ENCODE data around the gene MED13L.

MED13L gene

GRCh38 chr12:116196226-116196625 lies 81.3 kb downstream of the MED13L start:
- H3K9ac ChIP-seq (ENCODE audit: low read length): no peak overlapping the region
- H3K4me1 ChIP-seq (ENCODE audit: control insufficient read depth, insufficient read depth, low read length): peaks cover 10% of the 10 kb centered on the region
- no peak overlapping the region for H3K4me3 ChIP-seq (ENCODE audit: low read length)
- H3K27me3 ChIP-seq (ENCODE audit: control insufficient read depth, insufficient read depth, low read length): no peaks in the 10 kb centered on the region
- no peaks in the 10 kb centered on the region for H3K36me3 ChIP-seq (ENCODE audit: control insufficient read depth, insufficient read depth, low read length)
- no peak overlapping the region for H3K27ac ChIP-seq (ENCODE audit: low read depth, low read length)

GRCh38 chr12:116194935-116195431 lies 82.5 kb downstream of the MED13L start:
- H3K27ac ChIP-seq (ENCODE audit: low read depth, low read length): no peak overlapping the region
- H3K4me3 ChIP-seq (ENCODE audit: low read length): no peak overlapping the region
- no peaks in the 10 kb centered on the region for H3K36me3 ChIP-seq (ENCODE audit: control insufficient read depth, insufficient read depth, low read length)
- H3K4me1 ChIP-seq (ENCODE audit: control insufficient read depth, insufficient read depth, low read length): peaks cover 5% of the 10 kb centered on the region
- no peak overlapping the region for H3K9ac ChIP-seq (ENCODE audit: low read length)
- H3K27me3 ChIP-seq (ENCODE audit: control insufficient read depth, insufficient read depth, low read length): no peaks in the 10 kb centered on the region

- Histone ChIP-seq H3K4me1 (ENCODE audit: control insufficient read depth, insufficient read depth, low read length) (no peaks in the 10 kb centered on the region), H3K27ac (ENCODE audit: low read depth, low read length) (no peak overlapping the region), H3K9ac (ENCODE audit: low read length) (no peak overlapping the region), H3K36me3 (ENCODE audit: control insufficient read depth, insufficient read depth, low read length) (no peaks in the 10 kb centered on the region), H3K27me3 (ENCODE audit: control insufficient read depth, insufficient read depth, low read length) (no peaks in the 10 kb centered on the region), H3K4me3 (ENCODE audit: low read length) (no peak overlapping the region)
Observed at GRCh38 chr12:116189692-116190091, 87.8 kb downstream of the MED13L start.

- no peak overlapping the region for H3K9ac ChIP-seq (ENCODE audit: low read length)
- H3K36me3 ChIP-seq (ENCODE audit: control insufficient read depth, insufficient read depth, low read length): no peaks in the 10 kb centered on the region
- no peaks in the 10 kb centered on the region for H3K27me3 ChIP-seq (ENCODE audit: control insufficient read depth, insufficient read depth, low read length)
- H3K27ac ChIP-seq (ENCODE audit: low read depth, low read length): no peak overlapping the region
- no peaks in the 10 kb centered on the region for H3K4me1 ChIP-seq (ENCODE audit: control insufficient read depth, insufficient read depth, low read length)
- H3K4me3 ChIP-seq (ENCODE audit: low read length): no peak overlapping the region
Observed at GRCh38 chr12:116188581-116188980, 88.9 kb downstream of the MED13L start.

- no peak overlapping the region for H3K4me3 ChIP-seq (ENCODE audit: low read length)
- no peak overlapping the region for H3K9ac ChIP-seq (ENCODE audit: low read length)
- H3K4me1 ChIP-seq (ENCODE audit: control insufficient read depth, insufficient read depth, low read length): no peaks in the 10 kb centered on the region
- no peaks in the 10 kb centered on the region for H3K27me3 ChIP-seq (ENCODE audit: control insufficient read depth, insufficient read depth, low read length)
- H3K27ac ChIP-seq (ENCODE audit: low read depth, low read length): no peak overlapping the region
- H3K36me3 ChIP-seq (ENCODE audit: control insufficient read depth, insufficient read depth, low read length): no peaks in the 10 kb centered on the region
Observed at GRCh38 chr12:116187151-116187511, 90.4 kb downstream of the MED13L start.

GRCh38 chr12:116186482-116187150 lies 90.9 kb downstream of the MED13L start:
- H3K27me3 ChIP-seq (ENCODE audit: control insufficient read depth, insufficient read depth, low read length): no peaks in the 10 kb centered on the region
- H3K4me3 ChIP-seq (ENCODE audit: low read length): no peak overlapping the region
- H3K27ac ChIP-seq (ENCODE audit: low read depth, low read length): no peak overlapping the region
- H3K4me1 ChIP-seq (ENCODE audit: control insufficient read depth, insufficient read depth, low read length): no peaks in the 10 kb centered on the region
- no peak overlapping the region for H3K9ac ChIP-seq (ENCODE audit: low read length)
- H3K36me3 ChIP-seq (ENCODE audit: control insufficient read depth, insufficient read depth, low read length): no peaks in the 10 kb centered on the region

- H3K36me3 ChIP-seq (ENCODE audit: control insufficient read depth, insufficient read depth, low read length): no peaks in the 10 kb centered on the region
- no peak overlapping the region for H3K9ac ChIP-seq (ENCODE audit: low read length)
- H3K27me3 ChIP-seq (ENCODE audit: control insufficient read depth, insufficient read depth, low read length): no peaks in the 10 kb centered on the region
- H3K4me1 ChIP-seq (ENCODE audit: control insufficient read depth, insufficient read depth, low read length): no peaks in the 10 kb centered on the region
- no peak overlapping the region for H3K27ac ChIP-seq (ENCODE audit: low read depth, low read length)
- H3K4me3 ChIP-seq (ENCODE audit: low read length): no peak overlapping the region
Observed at GRCh38 chr12:116184763-116185162, 92.7 kb downstream of the MED13L start.

GRCh38 chr12:116183741-116184141 lies 93.8 kb downstream of the MED13L start:
- no peak overlapping the region for H3K27ac ChIP-seq (ENCODE audit: low read depth, low read length)
- no peak overlapping the region for H3K4me3 ChIP-seq (ENCODE audit: low read length)
- H3K36me3 ChIP-seq (ENCODE audit: control insufficient read depth, insufficient read depth, low read length): no peaks in the 10 kb centered on the region
- no peak overlapping the region for H3K9ac ChIP-seq (ENCODE audit: low read length)
- H3K4me1 ChIP-seq (ENCODE audit: control insufficient read depth, insufficient read depth, low read length): no peaks in the 10 kb centered on the region
- H3K27me3 ChIP-seq (ENCODE audit: control insufficient read depth, insufficient read depth, low read length): no peaks in the 10 kb centered on the region

GRCh38 chr12:116182359-116183063 lies 95.0 kb downstream of the MED13L start:
- H3K27me3 ChIP-seq (ENCODE audit: control insufficient read depth, insufficient read depth, low read length): no peaks in the 10 kb centered on the region
- no peaks in the 10 kb centered on the region for H3K36me3 ChIP-seq (ENCODE audit: control insufficient read depth, insufficient read depth, low read length)
- H3K27ac ChIP-seq (ENCODE audit: low read depth, low read length): no peak overlapping the region
- H3K9ac ChIP-seq (ENCODE audit: low read length): no peak overlapping the region
- H3K4me3 ChIP-seq (ENCODE audit: low read length): no peak overlapping the region
- H3K4me1 ChIP-seq (ENCODE audit: control insufficient read depth, insufficient read depth, low read length): no peaks in the 10 kb centered on the region

- Histone ChIP-seq H3K36me3 (ENCODE audit: control insufficient read depth, insufficient read depth, low read length) (no peaks in the 10 kb centered on the region), H3K27ac (ENCODE audit: low read depth, low read length) (no peak overlapping the region), H3K27me3 (ENCODE audit: control insufficient read depth, insufficient read depth, low read length) (no peaks in the 10 kb centered on the region), H3K4me1 (ENCODE audit: control insufficient read depth, insufficient read depth, low read length) (no peaks in the 10 kb centered on the region), H3K9ac (ENCODE audit: low read length) (no peak overlapping the region), H3K4me3 (ENCODE audit: low read length) (no peak overlapping the region)
Observed at GRCh38 chr12:116180448-116180847, 97.0 kb downstream of the MED13L start.

- Histone ChIP-seq H3K4me1 (ENCODE audit: control insufficient read depth, insufficient read depth, low read length) (no peaks in the 10 kb centered on the region), H3K4me3 (ENCODE audit: low read length) (no peak overlapping the region), H3K36me3 (ENCODE audit: control insufficient read depth, insufficient read depth, low read length) (no peaks in the 10 kb centered on the region), H3K27me3 (ENCODE audit: control insufficient read depth, insufficient read depth, low read length) (no peaks in the 10 kb centered on the region), H3K27ac (ENCODE audit: low read depth, low read length) (no peak overlapping the region), H3K9ac (ENCODE audit: low read length) (no peak overlapping the region)
Observed at GRCh38 chr12:116179384-116179783, 98.1 kb downstream of the MED13L start.

- Histone ChIP-seq H3K36me3 (ENCODE audit: control insufficient read depth, insufficient read depth, low read length) (no peaks in the 10 kb centered on the region), H3K27me3 (ENCODE audit: control insufficient read depth, insufficient read depth, low read length) (no peaks in the 10 kb centered on the region), H3K27ac (ENCODE audit: low read depth, low read length) (no peak overlapping the region), H3K4me1 (ENCODE audit: control insufficient read depth, insufficient read depth, low read length) (no peaks in the 10 kb centered on the region), H3K9ac (ENCODE audit: low read length) (no peak overlapping the region), H3K4me3 (ENCODE audit: low read length) (no peak overlapping the region)
Observed at GRCh38 chr12:116177017-116177416, 100.5 kb downstream of the MED13L start.

- H3K4me1 ChIP-seq (ENCODE audit: control insufficient read depth, insufficient read depth, low read length): no peaks in the 10 kb centered on the region
Observed at GRCh38 chr12:116174904-116175303, 102.6 kb downstream of the MED13L start.

More at GRCh38 chr12:116174904-116175303, 102.6 kb downstream of the MED13L start:
- Histone ChIP-seq H3K27ac (ENCODE audit: low read depth, low read length) (no peak overlapping the region), H3K4me3 (ENCODE audit: low read length) (no peak overlapping the region), H3K27me3 (ENCODE audit: control insufficient read depth, insufficient read depth, low read length) (no peaks in the 10 kb centered on the region), H3K36me3 (ENCODE audit: control insufficient read depth, insufficient read depth, low read length) (no peaks in the 10 kb centered on the region), H3K9ac (ENCODE audit: low read length) (no peak overlapping the region)
